ENCODE data around the gene PRPH2. TPM values are rescaled to one million over a fixed set of nuclear protein-coding genes. Genes with fewer than 3 reads are reported as not detected.

Gene PRPH2
- polyA plus RNA-seq, 3 donors: 0.05 TPM; not detected in 2

DNA sequence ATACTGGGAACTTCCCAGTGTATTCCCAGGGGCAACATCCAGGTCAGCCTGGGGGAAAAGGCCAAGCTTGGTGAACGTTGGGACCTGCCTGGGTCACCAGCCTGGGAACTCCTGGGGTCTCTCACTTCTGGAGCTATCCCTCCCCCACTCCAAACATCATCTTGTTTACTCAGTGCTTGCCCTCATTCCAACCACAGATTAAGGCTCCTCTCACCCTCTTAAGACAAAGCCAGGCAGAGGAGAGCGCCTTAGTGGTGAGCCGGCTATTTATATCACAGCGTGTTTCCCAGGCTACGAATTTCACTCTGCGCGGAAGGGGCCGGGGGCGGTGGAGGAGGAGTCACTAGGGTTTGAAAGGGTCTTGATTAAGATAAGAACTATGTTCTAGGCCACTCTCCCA lies 12.1 kb downstream of the PRPH2 start:
- Histone ChIP-seq H3K4me3 (replicated peaks in 1 of 3; ENCODE audit: low read depth in 2 of 3, low read length in 3 of 3) (no peak overlapping the region), H3K4me2 (replicated peaks; ENCODE audit: extremely low read depth, low read length, poor library complexity, severe bottlenecking) (no peak overlapping the region), H3K36me3 (replicated peaks in 1 of 2; ENCODE audit: control insufficient read depth in 1 of 2, insufficient read depth in 2 of 2, low read length in 2 of 2) (no peaks in the 10 kb centered on the region), H3K9ac (ENCODE audit: insufficient read depth, low read length, poor library complexity, severe bottlenecking) (no peak overlapping the region), H3K79me2 (ENCODE audit: insufficient read depth, low read length) (no peaks in the 10 kb centered on the region), H3K9me3 (replicated peaks in 1 of 2; ENCODE audit: control insufficient read depth in 1 of 2, insufficient read depth in 1 of 2, low read length in 2 of 2) (peaks cover 6 to 9% of the 10 kb centered on the region in 2 donors), H3K27me3 (ENCODE audit: control insufficient read depth in 2 of 2, insufficient read depth in 2 of 2, low read length in 2 of 2) (no peaks in the 10 kb centered on the region), H3K4me1 (ENCODE audit: control insufficient read depth in 1 of 2, insufficient read depth in 2 of 2, low read length in 2 of 2) (no peaks in the 10 kb centered on the region), H3K27ac (ENCODE audit: low read depth in 1 of 2, low read length in 2 of 2) (no peak overlapping the region), H4K20me1 (ENCODE audit: insufficient read depth, low read length) (no peaks in the 10 kb centered on the region), H2AFZ (ENCODE audit: insufficient read depth, low read depth, low read length, poor library complexity, severe bottlenecking) (no peak overlapping the region)
- TF ChIP-seq, protein P1, sequence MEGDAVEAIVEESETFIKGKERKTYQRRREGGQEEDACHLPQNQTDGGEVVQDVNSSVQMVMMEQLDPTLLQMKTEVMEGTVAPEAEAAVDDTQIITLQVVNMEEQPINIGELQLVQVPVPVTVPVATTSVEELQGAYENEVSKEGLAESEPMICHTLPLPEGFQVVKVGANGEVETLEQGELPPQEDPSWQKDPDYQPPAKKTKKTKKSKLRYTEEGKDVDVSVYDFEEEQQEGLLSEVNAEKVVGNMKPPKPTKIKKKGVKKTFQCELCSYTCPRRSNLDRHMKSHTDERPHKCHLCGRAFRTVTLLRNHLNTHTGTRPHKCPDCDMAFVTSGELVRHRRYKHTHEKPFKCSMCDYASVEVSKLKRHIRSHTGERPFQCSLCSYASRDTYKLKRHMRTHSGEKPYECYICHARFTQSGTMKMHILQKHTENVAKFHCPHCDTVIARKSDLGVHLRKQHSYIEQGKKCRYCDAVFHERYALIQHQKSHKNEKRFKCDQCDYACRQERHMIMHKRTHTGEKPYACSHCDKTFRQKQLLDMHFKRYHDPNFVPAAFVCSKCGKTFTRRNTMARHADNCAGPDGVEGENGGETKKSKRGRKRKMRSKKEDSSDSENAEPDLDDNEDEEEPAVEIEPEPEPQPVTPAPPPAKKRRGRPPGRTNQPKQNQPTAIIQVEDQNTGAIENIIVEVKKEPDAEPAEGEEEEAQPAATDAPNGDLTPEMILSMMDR (IDR thresholded peaks at IDR 0.05): no peak
- 80% methylated on average over 1 of the region's 9 CpGs for WGBS (ENCODE audit: insufficient coverage)
- no peak overlapping the region for H3K27ac Mint-ChIP-seq
- H3K9me3 Mint-ChIP-seq: peaks cover 6 to 16% (median 7%) of the 10 kb centered on the region in 7 donors
- H3K36me3 Mint-ChIP-seq: no peaks in the 10 kb centered on the region
- DNase-seq: no peak
- no peak overlapping the region for H3K4me3 Mint-ChIP-seq
- intact Hi-C loops (cut with micrococcal nuclease): no loop called here
- H3K27me3 Mint-ChIP-seq (ENCODE audit: low read depth in 3 of 3): peaks cover 2 to 5% (median 4%) of the 10 kb centered on the region in 3 donors
- H3K4me1 Mint-ChIP-seq: no peaks in the 10 kb centered on the region

- no peak overlapping the region for H3K4me3 Mint-ChIP-seq
- no peaks in the 10 kb centered on the region for H3K4me1 Mint-ChIP-seq
- no peaks in the 10 kb centered on the region for H3K4me1 ChIP-seq (ENCODE audit: control insufficient read depth in 1 of 2, insufficient read depth in 2 of 2, low read length in 2 of 2)
- H3K27me3 ChIP-seq (ENCODE audit: control insufficient read depth in 2 of 2, insufficient read depth in 2 of 2, low read length in 2 of 2): no peaks in the 10 kb centered on the region
- TF ChIP-seq, protein P1 (IDR thresholded peaks at IDR 0.05): no peak
- no peaks in the 10 kb centered on the region for H3K36me3 ChIP-seq (replicated peaks in 1 of 2; ENCODE audit: control insufficient read depth in 1 of 2, insufficient read depth in 2 of 2, low read length in 2 of 2)
- no peak overlapping the region for H3K4me2 ChIP-seq (replicated peaks; ENCODE audit: extremely low read depth, low read length, poor library complexity, severe bottlenecking)
- H3K27me3 Mint-ChIP-seq (ENCODE audit: low read depth in 3 of 3): peaks cover 2 to 5% (median 4%) of the 10 kb centered on the region in 3 donors
- H3K79me2 ChIP-seq (ENCODE audit: insufficient read depth, low read length): no peaks in the 10 kb centered on the region
- H3K36me3 Mint-ChIP-seq: no peaks in the 10 kb centered on the region
- no peak overlapping the region for H3K4me3 ChIP-seq (replicated peaks in 1 of 3; ENCODE audit: low read depth in 2 of 3, low read length in 3 of 3)
- no peak overlapping the region for H3K27ac ChIP-seq (ENCODE audit: low read depth in 1 of 2, low read length in 2 of 2)
- intact Hi-C loops (cut with micrococcal nuclease): no loop called here
- no peak overlapping the region for H3K27ac Mint-ChIP-seq
- H3K9me3 Mint-ChIP-seq: peaks cover 6 to 16% (median 7%) of the 10 kb centered on the region in 7 donors
- no peak overlapping the region for H3K9ac ChIP-seq (ENCODE audit: insufficient read depth, low read length, poor library complexity, severe bottlenecking)
- H2AFZ ChIP-seq (ENCODE audit: insufficient read depth, low read depth, low read length, poor library complexity, severe bottlenecking): no peak overlapping the region
- no peak for DNase-seq
- H3K9me3 ChIP-seq (replicated peaks in 1 of 2; ENCODE audit: control insufficient read depth in 1 of 2, insufficient read depth in 1 of 2, low read length in 2 of 2): peaks cover 6 to 9% of the 10 kb centered on the region in 2 donors
- 93% methylated on average over 4 of the region's 6 CpGs for WGBS (ENCODE audit: insufficient coverage)
- H4K20me1 ChIP-seq (ENCODE audit: insufficient read depth, low read length): no peaks in the 10 kb centered on the region
Measured at GRCh38 chr6:42709871-42710270, 12.5 kb downstream of the PRPH2 start.
